Measurements from ENCODE around the gene GPN3.

GRCh38 chr12:110501752-110502738 is 34.0 kb upstream of the GPN3 start, which contains the start of the genes RAD9B and VPS29:
- TF ChIP-seq CTCF (IDR thresholded peaks at IDR 0.05), result peak in 2 of 4 experiments; percentile 12 to 41
- peak; percentile 77 to 83 for TF ChIP-seq POLR2A (IDR thresholded peaks at IDR 0.05)
